DND-41 (cell line): ENCODE results near the gene SOCS2.
"Not testable (repeated sequence)": the region's sequence is repeated elsewhere in the genome, so short reads cannot be mapped to it uniquely, and the experiment has no call there.

ENCODE experiments used
- ATAC-seq: fragments of 200-7000 bp; cut with Tn5 transposase; 3 replicates; pipeline ENCODE4 v1.9.1; 2021; ENCODE audit warnings: low read depth; ENCODE audit not compliant: insufficient read depth
- DNase-seq: peaks from one replicate; pipeline ENCODE4 v3.0.0-alpha.2; 2020
- H2AFZ ChIP-seq: 2 replicates; pipeline ENCODE4 v1.6.0; 2012; ENCODE audit warnings: low read depth, low read length
- H3K27ac ChIP-seq: 2 replicates; pipeline ENCODE4 v1.5.1; 2012; ENCODE audit warnings: low read length, inconsistent platforms
- H3K27me3 ChIP-seq: fragments of 200-600 bp; sonication (generic); 2 replicates; pipeline ENCODE4 v1.6.0; 2012; ENCODE audit warnings: low read length, mild to moderate bottlenecking, inconsistent platforms; ENCODE audit not compliant: insufficient read depth, poor library complexity
- H3K36me3 ChIP-seq: 2 replicates; pipeline ENCODE4 v1.5.1; 2012; ENCODE audit warnings: low read length, inconsistent platforms; ENCODE audit not compliant: insufficient read depth
- H3K4me1 ChIP-seq: 2 replicates; pipeline ENCODE4 v1.5.1; 2012; ENCODE audit warnings: mild to moderate bottlenecking, low read length; ENCODE audit not compliant: insufficient read depth
- H3K4me2 ChIP-seq: 2 replicates; pipeline ENCODE4 v1.6.0; 2012; ENCODE audit warnings: mild to moderate bottlenecking, moderate library complexity, low read length, inconsistent platforms; ENCODE audit not compliant: insufficient read depth
- H3K4me3 ChIP-seq, 2 experiments: fragments of 200-600 bp in 1 of 2; shearing (Covaris generic) in 1 of 2; 2 replicates each; pipeline ENCODE4 v1.5.1; 2012 to 2016; ENCODE audit warnings: inconsistent platforms in 2 of 2, low read length in 2 of 2, mild to moderate bottlenecking in 2 of 2, low read depth in 1 of 2, moderate library complexity in 1 of 2
- H3K79me2 ChIP-seq: 2 replicates; pipeline ENCODE4 v1.6.0; 2012; ENCODE audit warnings: low read length, inconsistent platforms; ENCODE audit not compliant: insufficient read depth
- H3K9ac ChIP-seq: 2 replicates; pipeline ENCODE4 v1.6.0; 2012; ENCODE audit warnings: low read depth, mild to moderate bottlenecking, inconsistent platforms, low read length, moderate library complexity
- H3K9me3 ChIP-seq: 2 replicates; pipeline ENCODE4 v1.5.1; 2012; ENCODE audit warnings: low read length, moderate library complexity, mild to moderate bottlenecking, inconsistent platforms; ENCODE audit not compliant: insufficient read depth, severe bottlenecking
- H4K20me1 ChIP-seq: 2 replicates; pipeline ENCODE4 v1.6.0; 2012; ENCODE audit warnings: low read length; ENCODE audit not compliant: insufficient read depth
- CTCF ChIP-seq: IDR thresholded peaks from 2 replicates; pipeline ENCODE4 v1.5.1; 2012; ENCODE audit warnings: borderline replicate concordance, low read length, moderate library complexity, mild to moderate bottlenecking; ENCODE audit not compliant: poor library complexity, severe bottlenecking; ENCODE audit errors: extremely low read depth
- EZH2 ChIP-seq: IDR thresholded peaks from 3 replicates; pipeline ENCODE4 v1.6.1; 2012; ENCODE audit warnings: borderline replicate concordance, low read depth, mild to moderate bottlenecking, moderate library complexity, low read length, inconsistent platforms; ENCODE audit not compliant: severe bottlenecking

SOCS2 gene

DNA sequence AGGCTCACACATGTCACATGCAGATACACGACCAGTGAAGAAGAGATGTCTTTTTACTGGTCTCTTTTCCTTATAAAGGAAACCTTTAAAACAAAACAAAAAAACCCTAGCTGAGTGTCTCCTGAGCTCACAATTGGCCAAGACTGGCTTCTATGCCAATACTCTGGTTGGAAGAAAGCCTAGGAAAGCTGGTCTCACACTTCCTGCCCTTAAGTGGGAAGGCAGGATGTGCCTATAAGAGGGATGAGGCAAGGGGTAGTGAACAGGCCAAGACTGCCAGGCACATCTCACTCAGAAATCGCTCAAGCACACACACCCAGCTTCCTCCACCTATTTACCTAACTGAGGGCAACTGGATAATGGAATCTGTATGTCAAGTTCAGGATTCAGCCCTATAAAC, 50.0 kb downstream of the SOCS2 start:
- H3K9ac ChIP-seq: no peak overlapping the region
- TF ChIP-seq CTCF (no peak), EZH2 (no peak)
- ATAC-seq: no peak

DNA sequence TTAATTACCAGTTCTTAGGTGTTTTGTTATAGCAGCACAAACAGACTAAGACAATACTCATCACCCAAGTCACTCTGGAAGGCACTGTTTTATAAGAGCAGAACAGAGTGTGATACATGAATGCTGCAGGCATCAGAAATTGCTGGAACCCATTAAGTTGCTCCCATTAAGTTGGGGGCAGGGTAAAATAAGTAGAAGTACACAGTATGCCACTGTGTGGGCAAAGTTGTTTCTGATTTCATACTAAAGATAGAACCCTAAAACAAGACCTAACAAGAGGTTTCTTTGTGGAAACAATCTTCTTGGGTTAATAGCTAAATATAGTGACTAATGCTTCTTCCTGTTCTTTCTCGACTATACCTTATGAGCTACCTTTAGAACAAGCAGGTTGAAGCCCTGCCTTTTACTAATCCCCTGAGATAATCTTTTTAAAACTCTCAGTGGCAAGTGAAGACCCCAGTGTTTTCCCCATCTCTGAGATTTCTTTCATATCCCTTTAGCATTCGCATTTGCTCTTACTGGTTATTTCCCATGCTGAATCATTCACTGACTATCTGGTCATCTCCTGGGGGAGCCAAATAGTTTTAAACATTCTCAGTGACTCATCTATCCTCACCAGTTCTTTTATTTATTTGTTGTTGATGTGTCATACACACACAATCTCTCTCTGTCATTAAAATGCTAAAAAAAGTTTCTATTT, 52.3 kb downstream of the SOCS2 start:
- no peak overlapping the region for H3K4me3 ChIP-seq

More for the DNA sequence above, 50.0 kb downstream of the SOCS2 start:
- Histone ChIP-seq H3K4me1 (no peaks in the 10 kb centered on the region), H3K4me3 (no peak overlapping the region), H3K27ac (no peak overlapping the region), H3K79me2 (no peaks in the 10 kb centered on the region), H3K36me3 (no peaks in the 10 kb centered on the region), H3K4me2 (no peak overlapping the region), H3K9me3 (peaks cover 2% of the 10 kb centered on the region), H2AFZ (no peak overlapping the region), H3K27me3 (no peaks in the 10 kb centered on the region), H4K20me1 (no peaks in the 10 kb centered on the region)
- DNase-seq: no peak

GRCh38 chr12:93625295-93625645, 52.8 kb downstream of the SOCS2 start:
- not testable (repeated sequence) for H3K79me2 ChIP-seq, H3K4me1 ChIP-seq, H3K27me3 ChIP-seq, H3K4me2 ChIP-seq, H2AFZ ChIP-seq, H3K9ac ChIP-seq, DNase-seq, H3K36me3 ChIP-seq, H4K20me1 ChIP-seq, H3K4me3 ChIP-seq, ATAC-seq, H3K27ac ChIP-seq, H3K9me3 ChIP-seq

More for the DNA sequence above, 52.3 kb downstream of the SOCS2 start:
- no peak for ATAC-seq
- Histone ChIP-seq H3K36me3 (no peaks in the 10 kb centered on the region), H4K20me1 (no peaks in the 10 kb centered on the region), H3K27me3 (no peaks in the 10 kb centered on the region), H3K4me2 (no peak overlapping the region), H3K27ac (no peak overlapping the region), H3K79me2 (no peaks in the 10 kb centered on the region), H3K9ac (no peak overlapping the region), H3K4me1 (no peaks in the 10 kb centered on the region), H3K9me3 (no peaks in the 10 kb centered on the region), H2AFZ (no peak overlapping the region)
- DNase-seq: no peak
- TF ChIP-seq CTCF (no peak), EZH2 (no peak)

- H3K27me3 ChIP-seq: no peaks in the 10 kb centered on the region
- no peak overlapping the region for H3K4me2 ChIP-seq
- no peak overlapping the region for H3K4me3 ChIP-seq
- no peak overlapping the region for H3K9ac ChIP-seq
- DNase-seq: no peak
- no peaks in the 10 kb centered on the region for H3K36me3 ChIP-seq
- no peaks in the 10 kb centered on the region for H4K20me1 ChIP-seq
- no peaks in the 10 kb centered on the region for H3K4me1 ChIP-seq
- H3K9me3 ChIP-seq: no peaks in the 10 kb centered on the region
- TF ChIP-seq EZH2 (no peak), CTCF (no peak)
- no peak overlapping the region for H2AFZ ChIP-seq
- no peak for ATAC-seq
- H3K27ac ChIP-seq: no peak overlapping the region
- no peaks in the 10 kb centered on the region for H3K79me2 ChIP-seq
Observed at GRCh38 chr12:93626160-93626559, 53.7 kb downstream of the SOCS2 start.
